NCI-H2107 treated with DMSO at 0.1 percent for 48 hours (cell line): Measurements from ENCODE around the gene RMRP.

ENCODE experiments used
- DNase-seq: peaks from one replicate; lab custom pipeline; 2025; ENCODE audit not compliant: unreplicated experiment; lab: John Stamatoyannopoulos, UW

RMRP gene

DNA sequence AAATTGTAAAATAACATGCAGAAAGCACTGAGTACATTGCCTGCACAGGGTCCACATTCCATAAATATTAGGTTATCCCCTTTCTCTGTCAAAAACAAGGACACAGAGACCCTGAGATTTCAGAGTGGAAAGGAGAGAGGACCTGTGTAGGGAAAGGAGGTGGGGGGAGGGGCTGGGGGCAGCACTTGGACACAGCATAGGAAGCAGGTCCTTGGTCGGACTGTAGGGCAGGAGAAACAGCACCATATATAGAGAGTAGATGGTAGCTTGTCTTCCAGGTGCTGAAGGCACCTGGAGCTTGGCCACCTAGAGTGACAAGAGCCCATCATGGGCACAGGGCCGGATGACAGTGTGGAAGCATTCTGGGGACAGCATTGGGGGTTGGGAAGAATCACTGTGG lies 29.5 kb upstream of the RMRP start:
- no peak for DNase-seq

- DNase-seq, result no peak
These were observed 28.7 kb upstream of the RMRP start for GRCh38 chr9:35686222-35687203.

DNA sequence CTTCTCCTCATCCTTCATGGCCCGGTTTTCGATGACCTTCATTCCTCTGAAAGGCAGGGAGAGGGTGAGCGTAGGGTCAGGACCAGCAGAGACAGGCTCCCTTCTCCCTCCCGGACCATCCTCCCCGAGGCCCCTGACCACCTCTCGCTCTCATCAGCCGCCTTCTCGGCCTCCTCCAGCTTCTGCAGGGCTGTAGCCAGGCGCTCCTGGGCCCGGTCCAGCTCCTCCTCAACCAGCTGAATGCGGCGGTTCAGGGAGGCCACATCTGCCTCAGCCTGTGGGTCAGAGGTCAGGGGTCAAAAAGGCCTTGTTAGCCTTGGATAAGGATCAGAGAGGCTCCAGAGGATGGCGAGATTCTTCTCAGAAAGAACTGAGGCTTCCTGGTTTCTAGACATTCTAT lies 27.7 kb upstream of the RMRP start:
- DNase-seq, result no peak

GRCh38 chr9:35684921-35685320 lies 27.1 kb upstream of the RMRP start:
- DNase-seq, result no peak

- peak; percentile 36 for DNase-seq
These were observed 25.5 kb upstream of the RMRP start for GRCh38 chr9:35683323-35683722.

DNA sequence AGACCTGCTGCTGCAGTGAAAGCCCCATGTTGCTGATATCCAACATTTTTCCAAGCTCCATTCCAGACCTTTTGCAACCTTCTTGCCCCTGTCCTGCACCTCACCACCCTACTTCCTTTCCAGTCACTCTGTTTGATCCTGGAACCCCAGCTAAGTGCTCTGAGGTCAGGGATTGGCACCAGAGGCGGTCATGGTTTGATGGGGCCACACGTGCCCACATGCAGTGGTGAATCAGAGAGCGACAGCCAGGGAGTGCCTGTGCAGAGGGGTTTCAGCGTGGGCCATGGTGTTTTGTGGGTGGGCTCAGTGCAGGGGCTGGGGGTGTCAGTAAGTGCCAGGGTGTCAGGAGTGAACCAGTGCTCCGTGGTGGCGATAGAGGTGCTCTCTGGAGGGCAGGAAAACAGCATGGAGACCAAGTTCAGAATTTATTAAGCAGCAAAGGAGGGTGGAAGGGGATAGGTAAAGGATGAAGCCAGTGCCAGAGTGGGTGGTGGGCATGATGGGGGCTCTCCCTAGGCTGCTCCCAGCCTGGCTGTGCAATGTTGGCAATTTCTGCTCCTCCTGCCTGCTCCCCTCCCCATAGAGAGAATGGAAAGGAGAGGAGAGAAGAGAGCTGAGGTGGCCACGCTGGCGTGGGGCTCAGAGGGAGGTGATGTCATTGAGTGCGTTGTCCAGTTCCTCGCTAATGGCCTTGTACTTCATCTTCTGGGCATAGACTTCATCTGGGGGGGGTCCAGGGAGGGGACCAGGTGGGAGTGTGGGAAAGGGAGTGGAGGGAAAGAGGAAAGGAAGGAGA lies 24.9 kb upstream of the RMRP start:
- no peak for DNase-seq

GRCh38 chr9:35682051-35682450 lies 24.2 kb upstream of the RMRP start:
- DNase-seq, result no peak

GRCh38 chr9:35681341-35682002 lies 23.7 kb upstream of the RMRP start:
- DNase-seq, result no peak

GRCh38 chr9:35680331-35681105 lies 22.7 kb upstream of the RMRP start:
- DNase-seq, result no peak

DNA sequence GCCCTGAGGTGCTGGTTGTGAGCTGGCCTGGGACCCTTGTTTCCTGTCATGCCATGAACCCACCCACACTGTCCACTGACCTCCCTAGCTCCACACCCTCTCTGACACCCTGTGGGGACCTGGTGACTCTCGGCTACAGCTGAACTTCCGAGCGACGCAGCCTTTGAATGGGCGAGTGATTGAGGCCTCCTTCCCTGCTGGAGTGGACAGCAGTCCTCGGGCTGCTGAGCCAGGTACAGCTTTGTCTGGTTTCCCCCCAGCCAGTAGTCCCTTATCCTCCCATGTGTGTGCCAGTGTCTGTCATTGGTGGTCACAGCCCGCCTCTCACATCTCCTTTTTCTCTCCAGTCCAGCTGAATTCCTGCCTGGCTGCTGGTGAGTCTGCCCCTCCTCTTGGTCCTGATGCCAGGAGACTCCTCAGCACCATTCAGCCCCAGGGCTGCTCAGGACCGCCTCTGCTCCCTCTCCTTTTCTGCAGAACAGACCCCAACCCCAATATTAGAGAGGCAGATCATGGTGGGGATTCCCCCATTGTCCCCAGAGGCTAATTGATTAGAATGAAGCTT lies 22.0 kb upstream of the RMRP start:
- no peak for DNase-seq

- DNase-seq, result no peak
These were observed 21.3 kb upstream of the RMRP start for GRCh38 chr9:35679091-35679490.

DNA sequence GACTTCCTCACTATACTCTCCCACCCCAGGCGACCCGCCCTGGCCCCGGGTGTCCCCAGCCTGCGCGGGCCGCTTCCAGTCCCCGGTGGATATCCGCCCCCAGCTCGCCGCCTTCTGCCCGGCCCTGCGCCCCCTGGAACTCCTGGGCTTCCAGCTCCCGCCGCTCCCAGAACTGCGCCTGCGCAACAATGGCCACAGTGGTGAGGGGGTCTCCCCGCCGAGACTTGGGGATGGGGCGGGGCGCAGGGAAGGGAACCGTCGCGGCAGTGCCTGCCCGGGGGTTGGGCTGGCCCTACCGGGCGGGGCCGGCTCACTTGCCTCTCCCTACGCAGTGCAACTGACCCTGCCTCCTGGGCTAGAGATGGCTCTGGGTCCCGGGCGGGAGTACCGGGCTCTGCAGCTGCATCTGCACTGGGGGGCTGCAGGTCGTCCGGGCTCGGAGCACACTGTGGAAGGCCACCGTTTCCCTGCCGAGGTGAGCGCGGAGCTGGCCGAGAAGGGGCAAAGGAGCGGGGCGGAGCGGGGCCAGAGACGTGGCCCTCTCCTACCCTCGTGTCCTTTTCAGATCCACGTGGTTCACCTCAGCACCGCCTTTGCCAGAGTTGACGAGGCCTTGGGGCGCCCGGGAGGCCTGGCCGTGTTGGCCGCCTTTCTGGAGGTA lies 18.0 kb upstream of the RMRP start:
- no peak for DNase-seq

DNA sequence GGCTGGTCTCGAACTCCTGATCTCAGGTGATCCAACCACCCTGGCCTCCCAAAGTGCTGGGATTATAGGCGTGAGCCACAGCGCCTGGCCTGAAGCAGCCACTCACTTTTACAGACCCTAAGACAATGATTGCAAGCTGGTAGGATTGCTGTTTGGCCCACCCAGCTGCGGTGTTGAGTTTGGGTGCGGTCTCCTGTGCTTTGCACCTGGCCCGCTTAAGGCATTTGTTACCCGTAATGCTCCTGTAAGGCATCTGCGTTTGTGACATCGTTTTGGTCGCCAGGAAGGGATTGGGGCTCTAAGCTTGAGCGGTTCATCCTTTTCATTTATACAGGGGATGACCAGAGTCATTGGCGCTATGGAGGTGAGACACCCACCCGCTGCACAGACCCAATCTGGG lies 17.4 kb upstream of the RMRP start:
- DNase-seq, result no peak

DNA sequence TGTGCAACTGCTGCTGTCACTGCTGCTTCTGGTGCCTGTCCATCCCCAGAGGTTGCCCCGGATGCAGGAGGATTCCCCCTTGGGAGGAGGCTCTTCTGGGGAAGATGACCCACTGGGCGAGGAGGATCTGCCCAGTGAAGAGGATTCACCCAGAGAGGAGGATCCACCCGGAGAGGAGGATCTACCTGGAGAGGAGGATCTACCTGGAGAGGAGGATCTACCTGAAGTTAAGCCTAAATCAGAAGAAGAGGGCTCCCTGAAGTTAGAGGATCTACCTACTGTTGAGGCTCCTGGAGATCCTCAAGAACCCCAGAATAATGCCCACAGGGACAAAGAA lies 16.2 kb upstream of the RMRP start:
- no peak for DNase-seq

- DNase-seq, result peak; percentile 39
These were observed 15.6 kb upstream of the RMRP start, which contains the start of gene CA9 for GRCh38 chr9:35673132-35674024. TSS of gene CA9 (plus strand) at chr9:35673928. CDS start at chr9:35673960, 32 bp downstream.

GRCh38 chr9:35669331-35670145 lies 11.7 kb upstream of the RMRP start:
- no peak for DNase-seq

GRCh38 chr9:35667939-35668338 lies 10.1 kb upstream of the RMRP start:
- DNase-seq, result no peak

DNA sequence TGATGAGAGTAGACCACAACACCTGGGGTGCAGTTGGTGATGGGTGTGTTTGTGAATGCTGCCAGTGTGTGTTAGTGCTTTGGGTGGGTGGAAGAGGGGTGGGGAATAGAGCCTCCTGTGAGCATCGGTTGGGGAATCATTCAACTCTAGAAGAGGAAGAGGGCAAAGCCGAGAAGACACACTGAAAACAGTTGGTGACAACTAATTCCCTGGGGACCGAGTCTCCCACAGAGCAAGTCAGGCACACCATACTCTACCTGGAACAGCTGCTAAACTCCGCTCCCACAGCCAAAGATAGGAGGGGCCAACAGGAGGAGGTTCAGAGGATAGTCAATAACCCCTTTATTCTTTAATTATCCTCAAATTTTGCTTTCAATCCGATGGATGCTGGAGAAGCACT lies 8.7 kb upstream of the RMRP start:
- no peak for DNase-seq
